Keratinocyte (primary cell): ENCODE measurements around the gene PERCC1.

Experiments used
- CTCF ChIP-seq, 3 experiments: IDR thresholded peaks in 1 of 3; conservative IDR thresholded peaks in 1 of 3; optimal IDR thresholded peaks in 1 of 3; 2 replicates in 2 of 3; 3 replicates in 1 of 3; pipeline versions ENCODE3 to v1.5.1; 2011; ENCODE audit warnings: low read length in 3 of 3, mild to moderate bottlenecking in 3 of 3, moderate library complexity in 2 of 3, control low read depth in 1 of 3, inconsistent platforms in 1 of 3; ENCODE audit not compliant: insufficient read depth in 2 of 3; ENCODE audit errors: extremely low read depth in 1 of 3
- EZH2 ChIP-seq: IDR thresholded peaks from one replicate; pipeline ENCODE4 v1.6.1; 2012; ENCODE audit warnings: inconsistent platforms, mild to moderate bottlenecking, low read length, moderate library complexity

GRCh38 chr16:1416521-1416941 is 14.3 kb upstream of the PERCC1 start:
- TF ChIP-seq CTCF (optimal IDR thresholded peaks at IDR 0.05 in 1 of 3, IDR thresholded peaks at IDR 0.05 in 1 of 3, conservative IDR thresholded peaks at IDR 0.05 in 1 of 3; ENCODE audit: extremely low read depth in 1 of 3, insufficient read depth in 2 of 3, low read length in 3 of 3) (no peak), EZH2 (no peak)
